K562 (cell line): Measurements from ENCODE around the gene ACTL8. TPM values are rescaled to one million over a fixed set of nuclear protein-coding genes. Genes with fewer than 3 reads are reported as not detected.

Experiments
- ATAC-seq: fragments of 200-7000 bp; cut with Tn5 transposase; 3 replicates; pipeline ENCODE4 v1.9.1; 2020; ENCODE audit warnings: moderate library complexity
- BruUV-seq: library from RNA; stranded (reverse); fragments of 400-500 nt; replicated peaks from 2 replicates; lab custom pipeline; 2021; lab: Mats Ljungman, UMichigan
- CTCF ChIA-PET: fragments of 300-600 bp; formaldehyde crosslinking; extraction: SDS; loops from one replicate; lab custom pipeline; 2021; ENCODE audit warnings: low intra/inter-chr PET ratio; lab: Yijun Ruan, JAX
- POLR2A ChIA-PET: fragments of 300-600, 350-650 bp; sonication (Branson Sonifier 250); formaldehyde crosslinking; extraction: SDS; loops from one replicate; lab custom pipeline; 2021; ENCODE audit warnings: antibody characterized with exemption, inconsistent platforms; lab: Yijun Ruan, JAX
- DNase-seq, 4 experiments: peaks; one replicate each; pipeline versions ENCODE4 v3.0.0 to v3.0.0-alpha.2; 2011 to 2018; ENCODE audit warnings: low spot score in 3 of 4, mixed read lengths in 3 of 4; ENCODE audit errors: extremely low read depth in 1 of 4
- FAIRE-seq: peaks from 2 replicates; lab custom pipeline; 2011; peaks lifted over from hg19 to GRCh38; lab: Jason Lieb, UNC
- H2AFZ ChIP-seq: 2 replicates; pipeline ENCODE4 v1.6.0; 2011; ENCODE audit warnings: low read depth, low read length, control low read depth, inconsistent platforms
- H3K27ac ChIP-seq: fragments of 200-600 bp; 3 replicates; pipeline ENCODE4 v1.8.0; 2011; ENCODE audit warnings: low read depth, mild to moderate bottlenecking, control low read depth, inconsistent platforms, low read length, moderate library complexity, mixed read lengths; ENCODE audit errors: extremely low read depth
- H3K27me3 ChIP-seq, 2 experiments: fragments of 300-600 bp in 1 of 2; 2 replicates in 1 of 2; 3 replicates in 1 of 2; pipeline versions ENCODE4 v1.6.0 to v1.8.0; 2011; ENCODE audit warnings: inconsistent platforms in 2 of 2, low read length in 2 of 2, mild to moderate bottlenecking in 1 of 2, mixed read lengths in 1 of 2, moderate library complexity in 1 of 2; ENCODE audit not compliant: control insufficient read depth in 2 of 2, insufficient read depth in 2 of 2
- H3K36me3 ChIP-seq: fragments of 300-600 bp; 3 replicates; pipeline ENCODE4 v1.8.0; 2011; ENCODE audit warnings: mild to moderate bottlenecking, low read length, inconsistent platforms; ENCODE audit not compliant: control insufficient read depth, insufficient read depth
- H3K4me1 ChIP-seq, 2 experiments: fragments of 200-600 bp in 1 of 2; replicated peaks in 1 of 2; 2 replicates in 1 of 2; 3 replicates in 1 of 2; pipeline versions ENCODE4 v1.5.1 to v1.8.0; 2011; ENCODE audit warnings: inconsistent platforms in 2 of 2, low read length in 2 of 2, mild to moderate bottlenecking in 1 of 2, mixed read lengths in 1 of 2, moderate library complexity in 1 of 2; ENCODE audit not compliant: control insufficient read depth in 2 of 2, insufficient read depth in 2 of 2
- H3K4me2 ChIP-seq: 2 replicates; pipeline ENCODE4 v1.6.1; 2011; ENCODE audit warnings: low read length, control low read depth, inconsistent platforms, mixed read lengths; ENCODE audit not compliant: insufficient read depth
- H3K4me3 ChIP-seq: fragments of 200-600 bp; sonication (generic), shearing (Covaris generic); 2 replicates; pipeline ENCODE4 v1.5.1; 2016; ENCODE audit warnings: control low read depth, inconsistent platforms
- H3K79me2 ChIP-seq: fragments of 200-600 bp; 3 replicates; pipeline ENCODE4 v1.8.0; 2011; ENCODE audit warnings: low read length, inconsistent platforms; ENCODE audit not compliant: control insufficient read depth, insufficient read depth
- H3K9ac ChIP-seq, 2 experiments: 2 replicates each; pipeline versions ENCODE4 v1.6.0 to v1.6.1; 2011; ENCODE audit warnings: low read depth in 2 of 2, low read length in 2 of 2, control low read depth in 1 of 2, inconsistent platforms in 1 of 2, mild to moderate bottlenecking in 1 of 2, mixed read lengths in 1 of 2; ENCODE audit not compliant: insufficient read depth in 1 of 2
- H3K9me1 ChIP-seq: one replicate; pipeline ENCODE4 v1.6.0; 2011; ENCODE audit warnings: inconsistent platforms, mild to moderate bottlenecking, low read length, moderate library complexity; ENCODE audit not compliant: control insufficient read depth, insufficient read depth
- H3K9me3 ChIP-seq: replicated peaks from 2 replicates; pipeline ENCODE4 v1.5.1; 2011; ENCODE audit warnings: low read depth, low read length, inconsistent platforms; ENCODE audit not compliant: control insufficient read depth, insufficient read depth
- H4K20me1 ChIP-seq: replicated peaks from 2 replicates; pipeline ENCODE4 v1.6.1; 2011; ENCODE audit warnings: low read length, inconsistent platforms, mixed read lengths; ENCODE audit not compliant: control insufficient read depth, insufficient read depth
- GABPB1 ChIP-seq: sonication (generic); formaldehyde crosslinking; IDR thresholded peaks from 2 replicates; pipeline ENCODE4 v1.8.0; 2022; ENCODE audit warnings: mild to moderate bottlenecking, missing genetic modification reagents
- JUN ChIP-seq, 2 experiments: sonication (generic) in 1 of 2; formaldehyde crosslinking in 1 of 2; IDR thresholded peaks; 2 replicates each; pipeline versions ENCODE4 v1.6.1 to v1.8.0; 2012 to 2022; ENCODE audit warnings: borderline replicate concordance in 2 of 2, mild to moderate bottlenecking in 2 of 2, improper control_type of control experiment in 1 of 2, low read depth in 1 of 2, low read length in 1 of 2, missing genetic modification reagents in 1 of 2
- NCOA2 ChIP-seq, 2 experiments: fragments of 450-650 bp; IDR thresholded peaks; 2 replicates each; pipeline ENCODE4 v1.6.1; 2018; ENCODE audit warnings: mild to moderate bottlenecking in 2 of 2, moderate library complexity in 1 of 2; ENCODE audit not compliant: partially characterized antibody in 2 of 2
- NONO ChIP-seq, 2 experiments: fragments of 200-400 bp in 1 of 2; fragments of 450-650 bp in 1 of 2; formaldehyde crosslinking in 1 of 2; IDR thresholded peaks; 2 replicates each; pipeline ENCODE4 v1.6.1; 2017; ENCODE audit warnings: low read depth in 2 of 2, mild to moderate bottlenecking in 2 of 2, moderate library complexity in 2 of 2, low read length in 1 of 2
- NR4A1 ChIP-seq, 2 experiments: fragments of 250-450 bp in 1 of 2; fragments of 450-650 bp in 1 of 2; sonication (Bioruptor Pico) in 1 of 2; IDR thresholded peaks; 2 replicates each; pipeline versions ENCODE4 v1.4.0 to v1.6.1; 2016 to 2020; ENCODE audit warnings: mild to moderate bottlenecking in 2 of 2, missing compliant biosample characterization in 1 of 2, missing genetic modification characterization in 1 of 2, moderate library complexity in 1 of 2
- POLR2AphosphoS5 ChIP-seq: IDR thresholded peaks from 2 replicates; pipeline ENCODE4 v1.6.1; 2011; ENCODE audit warnings: mild to moderate bottlenecking, low read depth, low read length, moderate library complexity; ENCODE audit not compliant: control insufficient read depth, insufficient read depth
- POLR3G ChIP-seq: IDR thresholded peaks from 2 replicates; pipeline ENCODE4 v1.6.1; 2011; ENCODE audit not compliant: insufficient read length, insufficient replicate concordance; ENCODE audit errors: extremely low read depth
- TAF15 ChIP-seq: fragments of 200-400 bp; formaldehyde crosslinking; IDR thresholded peaks from 2 replicates; pipeline ENCODE4 v1.6.1; 2017; ENCODE audit warnings: mild to moderate bottlenecking, low read depth, low read length, moderate library complexity
- ZNF589 ChIP-seq: fragments of 200-800 bp; sonication (Bioruptor generic); IDR thresholded peaks from 2 replicates; pipeline ENCODE4 v1.6.1; 2016; ENCODE audit warnings: low read depth, missing genetic modification characterization, missing compliant biosample characterization
- WGBS: fragments of 100-300 bp; shearing (Covaris generic); methylation state at CpG from one replicate; pipeline ENCODE4 v1.1.6; 2016; ENCODE audit warnings: low coverage, mixed read lengths; ENCODE audit not compliant: insufficient coverage; ENCODE audit errors: missing lambda C conversion rate; 5-methylcytosine and 5-hydroxymethylcytosine counted together
- in situ Hi-C: fragments of 300-500 bp; cut with MboI; formaldehyde crosslinking; loops from 4 replicates; pipeline ENCODE4 v1.15.0; 2018; ENCODE audit warnings: inconsistent platforms, mixed read lengths
- intact Hi-C: fragments of 100-400 bp; cut with micrococcal nuclease; formaldehyde crosslinking; loops from 2 replicates; pipeline ENCODE4 v1.14.2; 2022
- polyA plus RNA-seq, 8 experiments: library from polyadenylated mRNA; depleted of rRNA in 4 of 8; stranded (reverse) in 5 of 8; unstranded in 3 of 8; fragments of >200 nt; fragmentation: Nextera tagmentation in 2 of 8; fragmentation: Illumina TruSeq in 1 of 8; extraction: Ambion mirVana in 2 of 8; extraction: Trizol in 1 of 8; gene quantifications; 2 replicates each; pipeline versions ENCODE4 v1.2.1 to v1.2.3, GENCODE V29; 2011 to 2014; ENCODE audit warnings: inconsistent platforms in 1 of 8, missing spikeins in 1 of 8
- total RNA-seq, 7 experiments: library from RNA; depleted of rRNA in 6 of 7; stranded (reverse); fragments of >200 nt in 6 of 7; fragmentation: Illumina TruSeq in 2 of 7; extraction: Trizol in 2 of 7; gene quantifications; 2 replicates each; pipeline versions ENCODE4 v1.2.1 to v1.2.3, GENCODE V29; 2011 to 2021; ENCODE audit warnings: low replicate concordance in 1 of 7
- TF ChIP-seq, protein P1 (sequence below): fragments of 450-650 bp; IDR thresholded peaks from 2 replicates; pipeline ENCODE4 v1.6.1; 2014; ENCODE audit warnings: low read depth, mild to moderate bottlenecking, moderate library complexity, borderline replicate concordance
- TF ChIP-seq, protein P2 (sequence below): fragments of 450-650 bp; IDR thresholded peaks from 2 replicates; pipeline ENCODE4 v1.6.1; 2016; ENCODE audit warnings: missing biosample characterization, missing genetic modification characterization
- TF ChIP-seq, protein P3 (sequence below): fragments of 150-350 bp; IDR thresholded peaks from 2 replicates; pipeline ENCODE4 v1.6.1; 2014; ENCODE audit warnings: low read depth, mild to moderate bottlenecking, low read length, borderline replicate concordance
- TF ChIP-seq, protein P4 (sequence below): sonication (generic); formaldehyde crosslinking; IDR thresholded peaks from 2 replicates; pipeline ENCODE4 v1.9.0; 2022; ENCODE audit warnings: mild to moderate bottlenecking, missing genetic modification reagents

Gene ACTL8
- total and polyA plus RNA-seq, 9 of the 15 experiments (the other 6 are each of a cell fraction or from before 2014, with no cell fraction given) = 0.30 to 3.3 (median 1.6) TPM

DNA sequence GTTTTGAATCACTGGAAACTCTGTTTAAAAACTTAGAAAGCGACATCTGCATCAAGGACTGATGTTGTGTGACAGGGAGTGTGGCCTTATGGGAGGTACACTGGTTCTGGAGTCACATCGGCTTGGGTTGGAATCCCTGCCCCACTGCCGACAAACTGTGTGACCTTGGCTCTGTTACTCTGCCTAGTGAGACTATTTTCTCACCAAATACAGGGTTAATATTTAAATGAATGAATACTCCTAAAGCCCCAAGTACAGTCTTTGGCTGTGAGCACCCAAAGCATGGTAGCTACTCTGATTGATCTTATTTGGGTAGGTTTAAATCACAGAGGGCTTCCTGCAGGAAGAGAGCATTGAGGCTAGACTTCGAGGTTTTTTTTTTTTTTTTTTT lies 102.0 kb downstream of the ACTL8 start (continued):
- TF ChIP-seq, protein P1, sequence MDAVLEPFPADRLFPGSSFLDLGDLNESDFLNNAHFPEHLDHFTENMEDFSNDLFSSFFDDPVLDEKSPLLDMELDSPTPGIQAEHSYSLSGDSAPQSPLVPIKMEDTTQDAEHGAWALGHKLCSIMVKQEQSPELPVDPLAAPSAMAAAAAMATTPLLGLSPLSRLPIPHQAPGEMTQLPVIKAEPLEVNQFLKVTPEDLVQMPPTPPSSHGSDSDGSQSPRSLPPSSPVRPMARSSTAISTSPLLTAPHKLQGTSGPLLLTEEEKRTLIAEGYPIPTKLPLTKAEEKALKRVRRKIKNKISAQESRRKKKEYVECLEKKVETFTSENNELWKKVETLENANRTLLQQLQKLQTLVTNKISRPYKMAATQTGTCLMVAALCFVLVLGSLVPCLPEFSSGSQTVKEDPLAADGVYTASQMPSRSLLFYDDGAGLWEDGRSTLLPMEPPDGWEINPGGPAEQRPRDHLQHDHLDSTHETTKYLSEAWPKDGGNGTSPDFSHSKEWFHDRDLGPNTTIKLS = no peak
- TF ChIP-seq, protein P2, sequence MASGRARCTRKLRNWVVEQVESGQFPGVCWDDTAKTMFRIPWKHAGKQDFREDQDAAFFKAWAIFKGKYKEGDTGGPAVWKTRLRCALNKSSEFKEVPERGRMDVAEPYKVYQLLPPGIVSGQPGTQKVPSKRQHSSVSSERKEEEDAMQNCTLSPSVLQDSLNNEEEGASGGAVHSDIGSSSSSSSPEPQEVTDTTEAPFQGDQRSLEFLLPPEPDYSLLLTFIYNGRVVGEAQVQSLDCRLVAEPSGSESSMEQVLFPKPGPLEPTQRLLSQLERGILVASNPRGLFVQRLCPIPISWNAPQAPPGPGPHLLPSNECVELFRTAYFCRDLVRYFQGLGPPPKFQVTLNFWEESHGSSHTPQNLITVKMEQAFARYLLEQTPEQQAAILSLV (tag) = no peak
- TF ChIP-seq ZNF589 (CRISPR knock-in tag) (no peak), GABPB1 (no peak)

DNA sequence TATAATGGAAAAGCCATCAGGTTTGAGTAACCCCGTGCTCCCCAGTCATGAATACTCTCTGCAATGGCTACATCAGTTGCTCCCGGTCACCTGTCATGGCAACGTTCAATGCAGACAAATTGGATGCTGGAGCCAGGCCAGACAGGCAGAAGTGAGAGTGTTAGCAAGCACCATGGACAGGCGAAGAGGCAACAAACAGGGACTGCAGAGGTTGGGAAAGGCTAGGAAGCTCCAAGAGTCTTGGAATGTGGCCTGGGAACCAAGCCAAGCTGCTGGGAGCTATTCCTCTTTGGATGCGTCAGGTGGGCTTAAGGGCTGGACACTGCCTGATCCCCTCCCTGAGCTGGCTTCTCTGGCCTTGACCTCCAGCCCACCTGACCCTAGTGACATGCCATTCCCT lies 102.9 kb downstream of the ACTL8 start:
- 5% methylated on average over 5 of the region's 5 CpGs for WGBS
- Histone ChIP-seq H3K4me1 (no peaks in the 10 kb centered on the region), H3K4me2 (no peak overlapping the region), H3K79me2 (no peaks in the 10 kb centered on the region), H4K20me1 (no peaks in the 10 kb centered on the region), H3K27me3 (peaks cover 2 to 27% of the 10 kb centered on the region in 2 experiments; a peak in 3 of 5 replicates), H3K27ac (no peak overlapping the region), H3K4me3 (no peak overlapping the region), H3K9me3 (no peaks in the 10 kb centered on the region), H3K36me3 (no peaks in the 10 kb centered on the region), H2AFZ (no peak overlapping the region), H3K9ac (no peak overlapping the region), H3K9me1 (no peaks in the 10 kb centered on the region)
- intact Hi-C loops = no loop called here
- in situ Hi-C loops = no loop called here
- DNase-seq (no peak), FAIRE-seq (no peak), ATAC-seq (no peak)
- no TSS peak for BruUV-seq
- POLR2A ChIA-PET = no interaction called here
- CTCF ChIA-PET = no interaction called here
- TF ChIP-seq NONO (IDR thresholded peaks at IDR 0.05; ENCODE audit: low read depth in 2 of 2, low read length in 1 of 2) (no peak), TAF15 (no peak), NR4A1 (CRISPR knock-in tag; IDR thresholded peaks at IDR 0.05) (no peak), NR4A1 (tag; IDR thresholded peaks at IDR 0.05) (no peak), POLR3G (no peak), NCOA2 (IDR thresholded peaks at IDR 0.05; ENCODE audit: partially characterized antibody in 2 of 2) (no peak), JUN (IDR thresholded peaks at IDR 0.05; ENCODE audit: borderline replicate concordance, low read depth, low read length) (no peak), JUN (CRISPR knock-in tag; IDR thresholded peaks at IDR 0.05; ENCODE audit: borderline replicate concordance) (no peak), POLR2AphosphoS5 (no peak)
- TF ChIP-seq, protein P3, sequence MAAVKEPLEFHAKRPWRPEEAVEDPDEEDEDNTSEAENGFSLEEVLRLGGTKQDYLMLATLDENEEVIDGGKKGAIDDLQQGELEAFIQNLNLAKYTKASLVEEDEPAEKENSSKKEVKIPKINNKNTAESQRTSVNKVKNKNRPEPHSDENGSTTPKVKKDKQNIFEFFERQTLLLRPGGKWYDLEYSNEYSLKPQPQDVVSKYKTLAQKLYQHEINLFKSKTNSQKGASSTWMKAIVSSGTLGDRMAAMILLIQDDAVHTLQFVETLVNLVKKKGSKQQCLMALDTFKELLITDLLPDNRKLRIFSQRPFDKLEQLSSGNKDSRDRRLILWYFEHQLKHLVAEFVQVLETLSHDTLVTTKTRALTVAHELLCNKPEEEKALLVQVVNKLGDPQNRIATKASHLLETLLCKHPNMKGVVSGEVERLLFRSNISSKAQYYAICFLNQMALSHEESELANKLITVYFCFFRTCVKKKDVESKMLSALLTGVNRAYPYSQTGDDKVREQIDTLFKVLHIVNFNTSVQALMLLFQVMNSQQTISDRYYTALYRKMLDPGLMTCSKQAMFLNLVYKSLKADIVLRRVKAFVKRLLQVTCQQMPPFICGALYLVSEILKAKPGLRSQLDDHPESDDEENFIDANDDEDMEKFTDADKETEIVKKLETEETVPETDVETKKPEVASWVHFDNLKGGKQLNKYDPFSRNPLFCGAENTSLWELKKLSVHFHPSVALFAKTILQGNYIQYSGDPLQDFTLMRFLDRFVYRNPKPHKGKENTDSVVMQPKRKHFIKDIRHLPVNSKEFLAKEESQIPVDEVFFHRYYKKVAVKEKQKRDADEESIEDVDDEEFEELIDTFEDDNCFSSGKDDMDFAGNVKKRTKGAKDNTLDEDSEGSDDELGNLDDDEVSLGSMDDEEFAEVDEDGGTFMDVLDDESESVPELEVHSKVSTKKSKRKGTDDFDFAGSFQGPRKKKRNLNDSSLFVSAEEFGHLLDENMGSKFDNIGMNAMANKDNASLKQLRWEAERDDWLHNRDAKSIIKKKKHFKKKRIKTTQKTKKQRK = no peak
- TF ChIP-seq, protein P4, sequence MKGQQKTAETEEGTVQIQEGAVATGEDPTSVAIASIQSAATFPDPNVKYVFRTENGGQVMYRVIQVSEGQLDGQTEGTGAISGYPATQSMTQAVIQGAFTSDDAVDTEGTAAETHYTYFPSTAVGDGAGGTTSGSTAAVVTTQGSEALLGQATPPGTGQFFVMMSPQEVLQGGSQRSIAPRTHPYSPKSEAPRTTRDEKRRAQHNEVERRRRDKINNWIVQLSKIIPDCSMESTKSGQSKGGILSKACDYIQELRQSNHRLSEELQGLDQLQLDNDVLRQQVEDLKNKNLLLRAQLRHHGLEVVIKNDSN (CRISPR knock-in tag) = no peak
